SKM-1 treated with dmso at 0.1 percent for 144 hours (cell line): Measurements from ENCODE around the gene PHYKPL.

ENCODE experiments used
- DNase-seq: peaks from one replicate; lab custom pipeline; 2025; ENCODE audit not compliant: unreplicated experiment; lab: John Stamatoyannopoulos, UW

PHYKPL gene

DNA sequence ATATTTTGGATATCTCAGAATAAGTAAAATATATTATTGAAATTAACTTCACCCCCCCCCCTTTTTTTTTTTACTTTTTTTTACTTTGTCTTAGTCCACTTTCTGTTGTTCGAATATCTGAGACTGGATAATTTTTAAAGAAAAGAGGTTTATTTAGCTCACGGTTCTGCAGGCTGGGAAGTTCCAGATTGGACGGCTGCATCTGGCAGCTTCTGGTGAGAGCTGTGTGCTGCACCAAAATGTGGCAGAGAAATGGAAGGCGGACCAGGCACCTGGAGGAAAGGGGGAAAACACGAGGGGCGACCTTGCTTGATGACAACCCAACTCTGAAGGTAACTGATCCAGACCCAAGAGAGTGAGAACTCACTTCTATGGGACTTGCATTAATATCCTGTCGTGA, 39.8 kb downstream of the PHYKPL start:
- DNase-seq: no peak

DNA sequence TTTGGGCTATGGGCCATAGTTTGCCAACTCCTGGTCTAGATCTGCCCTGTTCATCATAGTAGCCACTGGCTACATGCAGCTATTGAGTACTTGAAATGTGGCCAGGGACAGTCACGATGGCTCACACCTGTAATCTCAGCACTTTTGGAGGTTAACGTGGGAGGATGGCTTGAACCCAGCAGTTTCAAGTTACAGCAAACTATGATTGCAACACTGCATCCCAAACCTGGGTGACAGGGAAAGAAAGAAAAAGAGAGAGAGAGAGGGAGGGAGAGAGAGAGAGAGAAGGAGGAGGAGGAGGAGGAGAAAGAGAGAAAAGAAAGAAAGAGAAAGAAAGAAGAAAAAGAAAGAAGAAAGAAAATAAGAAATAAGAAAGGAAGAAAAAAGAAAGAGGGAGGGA, 40.4 kb downstream of the PHYKPL start:
- DNase-seq: no peak

DNA sequence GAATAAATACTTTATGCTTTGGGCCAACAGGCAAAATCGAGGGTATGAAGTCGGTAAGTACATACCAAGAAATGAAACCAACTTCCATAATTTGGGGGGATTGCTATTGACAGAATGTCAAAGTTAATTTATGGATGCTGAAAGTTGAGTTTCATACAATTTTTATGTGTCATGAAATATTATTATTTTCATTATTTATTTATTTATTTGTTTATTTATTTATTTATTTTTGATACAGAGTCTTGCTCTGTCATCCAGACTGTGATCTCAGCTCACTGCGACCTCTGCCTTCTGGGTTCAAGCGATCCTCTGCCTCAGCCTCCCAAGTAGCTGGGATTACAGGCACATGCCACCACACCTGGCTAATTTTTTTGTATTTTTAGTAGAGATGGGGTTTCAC, 40.9 kb downstream of the PHYKPL start:
- no peak for DNase-seq

DNA sequence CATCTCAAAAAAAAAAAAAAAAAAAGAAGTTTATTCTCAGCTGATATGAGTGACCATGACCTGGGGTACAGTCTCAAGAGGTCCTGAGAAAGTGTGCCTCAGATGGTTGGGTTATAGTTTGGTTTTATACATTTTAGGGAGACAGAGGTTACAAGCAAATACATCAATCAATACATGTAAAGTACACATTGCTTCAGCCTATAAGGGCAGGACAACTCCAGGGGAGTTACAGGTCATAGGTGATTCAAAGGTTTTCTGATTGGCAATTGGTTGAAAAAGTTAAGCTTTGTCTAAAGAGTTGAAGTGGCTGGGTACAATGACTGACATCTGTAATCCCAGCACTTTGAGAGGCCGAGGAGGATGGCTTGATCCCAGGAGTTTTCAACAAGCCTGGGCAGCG, 43.2 kb downstream of the PHYKPL start:
- no peak for DNase-seq

DNA sequence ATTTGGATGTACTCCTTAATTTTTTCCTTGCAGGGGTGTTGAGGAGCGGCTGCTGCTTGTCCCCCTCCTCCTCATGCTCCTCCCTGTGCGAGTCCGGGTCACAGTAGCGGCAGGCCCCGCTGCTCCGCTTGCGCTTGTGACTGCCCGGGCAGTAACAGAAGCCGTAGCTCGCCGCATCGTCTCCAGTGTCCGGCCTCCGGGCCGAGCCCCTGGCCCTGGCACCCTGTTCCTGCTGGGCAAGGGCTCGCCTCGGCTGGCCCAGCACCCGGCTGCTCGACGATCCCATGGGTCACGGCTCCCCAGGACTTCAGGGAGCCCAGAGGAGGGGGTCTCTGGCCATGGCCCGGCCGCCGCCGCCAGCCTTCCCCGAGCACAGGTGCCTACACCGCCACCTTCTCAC, 45.6 kb downstream of the PHYKPL start, which contains the start of gene GMCL2:
TSS of gene GMCL2 (minus strand) at position 358 of the 400 bp plus-strand sequence. CDS start at position 286, 72 bp downstream.
- DNase-seq: no peak

DNA sequence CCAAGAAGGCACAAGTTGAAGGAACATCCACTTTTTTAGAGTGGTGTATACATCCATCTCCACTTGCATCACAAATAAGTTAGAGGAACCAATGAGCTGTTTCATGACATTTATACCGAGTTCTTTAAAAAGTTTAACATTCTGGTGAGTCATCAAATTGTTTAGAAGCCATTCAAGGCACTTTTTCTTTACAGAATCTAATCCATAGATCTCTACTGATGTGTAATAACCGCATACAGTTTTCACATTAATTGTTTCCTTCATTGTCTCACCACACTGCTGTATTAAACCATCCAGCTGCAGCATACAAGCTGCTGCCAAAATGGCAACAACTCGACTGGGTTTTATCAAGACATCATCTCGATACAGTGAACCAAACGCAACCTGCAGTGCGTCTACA, 46.2 kb downstream of the PHYKPL start:
- DNase-seq: no peak

DNA sequence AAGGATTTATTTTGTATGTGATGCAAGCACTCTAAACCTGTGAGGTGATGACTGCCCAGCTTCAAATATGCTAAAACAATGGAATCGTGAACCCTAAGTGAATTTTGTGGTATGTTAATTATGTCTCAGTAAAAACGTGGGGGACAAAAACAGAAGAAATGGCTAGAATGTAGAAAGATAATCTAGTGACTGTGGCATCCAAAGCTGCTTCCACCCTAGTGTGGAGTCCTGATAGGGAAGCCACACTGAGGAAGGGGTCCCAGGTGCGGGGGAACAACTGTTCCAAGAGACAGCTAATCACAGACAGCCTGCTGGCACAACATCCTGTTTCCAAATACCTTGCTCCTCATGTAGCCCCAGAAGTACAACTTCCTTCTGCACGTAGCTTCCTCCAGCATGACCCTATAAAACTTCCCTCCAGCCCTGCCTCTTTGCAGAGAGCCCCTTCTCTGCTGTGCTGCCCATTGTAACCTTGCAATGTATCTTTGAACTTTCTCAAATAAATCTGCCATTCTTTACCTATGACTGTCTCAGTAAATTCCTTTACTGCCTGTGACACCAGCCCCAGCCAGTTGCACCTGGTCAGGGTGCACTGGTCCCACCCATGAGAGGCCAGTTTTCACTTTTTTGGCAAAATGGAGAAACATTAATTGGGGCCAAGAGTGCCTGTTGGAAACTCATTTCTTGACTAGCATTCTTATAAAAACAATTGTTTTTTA, 50.3 kb downstream of the PHYKPL start:
- peak; percentile 96 for DNase-seq

DNA sequence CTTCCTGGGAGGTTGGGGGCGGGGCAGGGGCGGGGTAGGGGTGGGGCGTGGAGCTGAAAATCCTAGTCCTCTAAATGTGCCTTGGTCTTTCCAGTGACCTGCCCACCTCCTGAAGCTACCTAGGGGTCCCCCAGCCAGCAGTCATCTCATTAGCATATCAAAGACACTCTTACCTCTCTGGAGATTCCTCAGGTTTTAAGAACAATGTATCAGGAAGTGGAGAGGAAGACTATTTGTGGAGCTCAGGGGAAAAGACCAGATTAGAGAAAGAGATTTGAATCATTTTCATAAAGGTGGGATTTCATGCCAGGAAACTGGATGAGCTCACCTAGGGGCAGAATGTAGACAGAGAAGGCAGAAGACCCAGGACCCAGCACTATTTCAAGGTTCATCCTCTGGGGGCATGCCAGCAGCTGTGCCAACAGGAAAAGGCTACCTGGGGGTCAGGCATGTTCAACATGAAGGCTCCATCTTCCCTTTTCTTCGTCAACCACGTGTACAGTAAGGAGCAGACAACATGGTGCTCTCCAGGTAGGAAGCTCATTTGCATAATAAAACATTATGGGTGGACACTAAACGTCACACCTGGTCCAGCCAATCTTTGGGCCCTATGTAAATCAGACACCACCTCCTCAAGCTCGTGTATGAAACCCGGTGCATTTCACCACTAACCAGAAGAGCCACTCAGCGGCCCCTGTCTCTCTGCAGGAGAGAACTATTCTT, 52.3 kb downstream of the PHYKPL start:
- no peak for DNase-seq

DNA sequence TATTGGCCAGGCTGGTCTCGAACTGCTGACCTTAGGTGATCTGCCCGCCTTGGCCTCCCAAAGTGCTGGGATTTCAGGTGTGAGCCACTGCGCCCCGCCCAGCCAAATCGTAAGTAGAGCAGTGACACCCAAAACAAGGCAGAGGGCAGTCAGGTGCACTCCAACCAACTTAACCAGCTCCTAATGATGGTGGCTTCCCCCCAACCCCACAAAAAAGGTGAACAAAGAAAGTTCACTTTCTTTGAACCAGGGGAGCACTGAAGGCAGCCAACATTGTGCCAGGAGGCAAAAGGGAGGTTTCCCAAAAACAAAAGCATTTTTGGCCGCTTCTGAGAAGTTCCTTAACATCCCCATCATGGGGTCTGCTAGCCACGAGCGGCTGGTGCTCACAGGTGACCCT, 55.0 kb downstream of the PHYKPL start:
- no peak for DNase-seq

DNA sequence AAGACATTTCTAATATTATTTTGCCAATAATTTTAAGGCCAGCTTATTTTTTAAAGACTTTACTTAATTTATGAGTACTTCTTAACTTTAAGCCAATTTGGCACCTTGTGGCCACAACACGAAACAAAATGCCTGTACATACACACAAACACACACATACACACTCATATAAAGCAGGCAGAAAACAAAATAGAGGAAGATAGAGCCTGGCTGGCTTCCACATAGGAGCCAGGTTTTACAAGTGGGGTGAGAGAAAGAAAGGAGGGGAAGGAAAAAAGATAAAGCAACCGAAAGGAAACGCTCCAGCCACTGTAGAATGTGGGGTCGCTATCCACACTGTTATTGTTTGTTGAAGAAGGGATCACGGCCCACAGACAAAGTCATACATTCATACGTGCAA, 55.8 kb downstream of the PHYKPL start:
- no peak for DNase-seq

DNA sequence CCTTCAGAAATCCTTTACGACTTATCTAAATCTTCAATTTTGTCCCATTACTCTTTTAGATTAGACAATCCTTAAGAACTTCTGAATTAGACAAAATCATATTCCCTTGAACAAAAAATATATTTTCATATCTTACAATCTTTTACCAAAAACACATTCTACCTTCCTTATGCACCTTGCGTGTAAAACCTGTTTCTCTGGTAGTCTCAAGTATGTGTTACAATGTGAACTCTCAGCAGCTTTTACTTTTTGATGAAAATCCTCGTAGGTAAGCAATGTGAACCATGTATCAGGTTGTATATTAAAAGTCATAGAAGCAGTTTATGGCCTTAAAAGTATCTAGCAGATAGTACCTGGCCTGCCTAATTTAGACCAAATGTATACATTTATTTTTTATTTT, 58.1 kb downstream of the PHYKPL start:
- no peak for DNase-seq

DNA sequence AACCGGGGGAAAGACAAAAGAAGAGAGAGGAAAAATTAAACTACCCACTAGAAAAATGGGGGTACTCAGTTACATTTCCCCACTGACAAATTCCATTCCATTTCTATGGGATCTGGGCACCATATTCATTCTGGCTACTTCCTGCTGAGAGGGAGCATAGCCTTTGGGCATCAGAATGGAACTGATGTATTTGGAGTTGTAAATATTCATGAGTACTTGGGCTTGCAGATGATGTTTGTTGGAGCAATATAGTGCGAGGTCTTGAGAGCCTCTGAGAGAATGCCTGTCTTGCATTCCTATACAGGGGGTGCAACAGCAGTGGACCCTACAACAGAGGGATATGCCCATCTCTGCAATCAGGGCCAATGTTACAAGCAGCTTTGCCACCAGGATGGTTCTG, 62.1 kb downstream of the PHYKPL start:
- no peak for DNase-seq

DNA sequence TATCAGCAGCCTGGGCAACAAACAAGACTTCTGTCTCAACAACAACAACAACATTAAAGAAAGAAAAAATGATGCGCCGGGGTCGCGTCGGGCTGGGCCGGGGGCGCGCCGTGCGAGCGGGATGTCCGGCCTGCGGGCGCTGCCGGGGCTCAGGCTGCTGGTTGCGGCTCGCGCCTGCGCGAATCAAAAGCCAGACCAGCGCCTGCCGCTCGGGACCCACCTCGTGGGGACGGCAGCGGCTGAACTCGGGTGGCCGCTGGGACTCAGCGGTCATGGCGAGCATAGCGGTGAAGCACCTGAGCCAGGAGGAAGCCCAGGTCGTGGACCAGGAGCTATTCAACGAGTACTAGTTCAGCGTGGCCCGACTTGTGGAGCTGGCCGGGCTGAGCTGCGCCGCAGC, 67.0 kb downstream of the PHYKPL start:
- DNase-seq: no peak

DNA sequence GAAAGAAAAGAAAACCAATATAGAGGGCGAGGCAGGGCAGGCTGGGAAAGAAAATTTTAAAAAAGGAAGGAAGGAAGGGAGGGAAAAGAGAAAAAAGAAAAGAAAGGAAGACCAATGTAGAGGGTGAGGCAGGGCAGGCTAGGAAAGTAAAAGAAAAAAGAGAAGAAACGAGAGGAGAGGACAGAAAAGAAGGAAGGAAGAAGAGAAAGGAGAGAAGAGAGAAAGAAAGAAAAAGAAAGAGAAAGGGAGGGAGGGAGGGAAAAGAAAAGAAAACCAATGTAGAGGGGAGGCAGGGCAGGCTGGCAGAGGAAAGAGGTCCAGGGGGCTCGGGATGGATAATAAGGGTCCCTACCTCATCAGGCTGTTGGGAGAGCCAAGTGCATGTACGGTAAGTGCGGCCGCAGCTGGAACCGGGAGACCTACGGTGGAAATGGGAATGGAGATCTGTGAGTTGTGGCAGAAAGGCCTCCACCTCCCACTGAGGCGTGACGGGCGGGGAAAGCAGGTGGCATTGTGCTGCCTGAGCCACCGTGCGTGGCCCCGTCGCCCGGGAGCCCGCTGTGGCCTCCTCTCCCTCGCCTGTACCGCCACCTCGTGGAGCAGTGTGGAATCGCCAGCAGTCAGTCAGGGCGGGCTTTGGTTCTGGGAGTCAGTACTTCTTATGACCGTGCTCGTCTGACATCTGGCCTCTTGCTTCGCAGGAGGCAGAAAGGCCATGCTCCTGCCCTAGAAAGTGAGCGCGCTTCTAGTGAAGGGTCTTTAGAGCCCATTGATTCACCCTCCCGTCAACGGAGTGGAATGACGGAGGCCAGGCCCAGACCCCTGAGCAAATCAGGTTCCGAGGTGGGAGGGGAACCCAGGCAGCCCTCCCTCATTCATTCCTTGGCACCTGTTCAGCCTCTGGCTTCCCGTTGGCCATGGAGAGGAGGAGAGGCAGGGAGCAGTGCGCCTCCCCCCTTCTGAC, 68.5 kb downstream of the PHYKPL start:
- DNase-seq: peak; percentile 65

DNA sequence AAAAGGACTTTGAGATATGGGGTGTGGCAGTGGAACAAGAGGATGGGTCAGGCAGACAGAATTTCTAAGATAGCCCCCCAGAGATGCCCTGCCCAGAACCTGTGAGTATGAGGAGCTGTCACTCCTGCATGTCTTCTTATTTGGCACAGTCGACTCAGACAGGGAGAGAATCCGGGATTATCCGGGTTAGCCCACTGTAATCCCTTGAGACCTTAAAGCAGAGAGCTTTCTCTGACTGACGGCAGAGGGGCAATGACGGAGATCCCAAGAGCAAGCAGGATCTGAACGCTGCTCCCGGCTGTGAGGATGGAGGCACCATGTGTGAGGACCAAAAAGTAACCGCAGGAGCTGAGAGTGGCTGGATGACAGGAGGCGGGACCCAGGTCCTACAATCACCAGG, 70.1 kb downstream of the PHYKPL start:
- no peak for DNase-seq

DNA sequence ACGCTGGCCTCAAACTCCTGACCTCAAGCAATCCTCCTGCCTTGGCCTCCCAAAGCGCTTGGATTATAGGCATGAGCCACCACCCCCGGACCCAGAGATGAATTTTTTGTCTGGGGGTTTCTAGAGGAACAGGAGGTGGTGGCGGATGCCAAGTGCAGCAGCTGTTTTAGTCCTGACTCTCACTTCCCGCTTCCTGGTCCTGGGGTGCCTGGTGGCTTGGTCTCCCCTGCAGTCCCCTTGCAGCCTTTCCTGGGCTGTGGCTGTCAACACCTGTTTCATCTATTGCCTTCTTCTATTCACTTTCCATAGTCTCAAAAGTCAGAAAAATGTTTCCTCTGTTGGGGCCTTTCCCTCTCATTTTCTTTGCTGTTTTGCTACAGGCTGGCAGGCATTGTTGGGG, 72.4 kb downstream of the PHYKPL start:
- DNase-seq: no peak
